MM.1S (cell line): ENCODE results near the gene ACADL.

Source experiments
- DNase-seq: peaks from one replicate; pipeline ENCODE4 v3.0.0-alpha.2; 2015
- H2AFZ ChIP-seq: fragments of 300-600 bp; sonication (generic); 2 replicates; pipeline ENCODE4 v1.6.0; 2016; ENCODE audit warnings: antibody characterized with exemption, low read length
- H3F3A ChIP-seq: fragments of 300-600 bp; sonication (generic); 2 replicates; pipeline ENCODE4 v1.6.1; 2016; ENCODE audit warnings: mild to moderate bottlenecking, antibody characterized with exemption, low read length, moderate library complexity, mixed read lengths; ENCODE audit not compliant: insufficient read depth
- H3K27ac ChIP-seq: fragments of 300-600 bp; sonication (generic); 2 replicates; pipeline ENCODE4 v1.5.1; 2016; ENCODE audit warnings: mild to moderate bottlenecking, low read length
- H3K27me3 ChIP-seq: fragments of 300-600 bp; sonication (generic); replicated peaks from 2 replicates; pipeline ENCODE4 v1.6.0; 2016; ENCODE audit warnings: low read length; ENCODE audit not compliant: insufficient read depth
- H3K36me3 ChIP-seq: fragments of 300-600 bp; sonication (generic); replicated peaks from 2 replicates; pipeline ENCODE4 v1.6.1; 2016; ENCODE audit warnings: mild to moderate bottlenecking, low read length, mixed read lengths; ENCODE audit not compliant: insufficient read depth
- H3K4me1 ChIP-seq: fragments of 300-600 bp; sonication (generic); 2 replicates; pipeline ENCODE4 v1.6.1; 2016; ENCODE audit warnings: low read length, mixed read lengths
- H3K4me2 ChIP-seq: fragments of 300-600 bp; sonication (generic); 2 replicates; pipeline ENCODE4 v1.6.0; 2016; ENCODE audit warnings: low read depth, low read length
- H3K4me3 ChIP-seq: fragments of 300-600 bp; sonication (generic); 2 replicates; pipeline ENCODE4 v1.5.1; 2016; ENCODE audit warnings: low read length, mixed read lengths
- H3K79me2 ChIP-seq: fragments of 300-600 bp; sonication (generic); 2 replicates; pipeline ENCODE4 v1.6.1; 2016; ENCODE audit warnings: mixed run types, low read length, mixed read lengths
- H3K9ac ChIP-seq: fragments of 300-600 bp; sonication (generic); 2 replicates; pipeline ENCODE4 v1.6.1; 2016; ENCODE audit warnings: low read length, mixed read lengths
- H3K9me2 ChIP-seq: fragments of 300-600 bp; sonication (generic); replicated peaks from 2 replicates; pipeline ENCODE4 v1.6.1; 2016; ENCODE audit warnings: mild to moderate bottlenecking, low read length, mixed read lengths; ENCODE audit not compliant: insufficient read depth
- H3K9me3 ChIP-seq: fragments of 300-600 bp; sonication (generic); replicated peaks from 2 replicates; pipeline ENCODE4 v1.6.1; 2016; ENCODE audit warnings: mild to moderate bottlenecking, low read length, mixed read lengths; ENCODE audit not compliant: insufficient read depth
- H4K20me1 ChIP-seq: fragments of 300-600 bp; sonication (generic); 2 replicates; pipeline ENCODE4 v1.6.1; 2016; ENCODE audit warnings: mild to moderate bottlenecking, low read length, moderate library complexity, mixed read lengths; ENCODE audit not compliant: insufficient read depth
- CTCF ChIP-seq: fragments of 300-600 bp; sonication (generic); IDR thresholded peaks from 2 replicates; pipeline ENCODE4 v1.5.1; 2016; ENCODE audit warnings: antibody characterized with exemption, low read length, mixed read lengths
- EZH2 ChIP-seq: fragments of 300-600 bp; sonication (generic); optimal IDR thresholded peaks from 2 replicates; pipeline ENCODE3; 2017; ENCODE audit warnings: low read depth, mild to moderate bottlenecking, antibody characterized with exemption, low read length, mixed read lengths
- EZH2phosphoT487 ChIP-seq: fragments of 300-600 bp; sonication (generic); IDR thresholded peaks from 2 replicates; pipeline ENCODE4 v1.6.1; 2018; ENCODE audit warnings: antibody characterized with exemption, low read length

Gene ACADL

DNA sequence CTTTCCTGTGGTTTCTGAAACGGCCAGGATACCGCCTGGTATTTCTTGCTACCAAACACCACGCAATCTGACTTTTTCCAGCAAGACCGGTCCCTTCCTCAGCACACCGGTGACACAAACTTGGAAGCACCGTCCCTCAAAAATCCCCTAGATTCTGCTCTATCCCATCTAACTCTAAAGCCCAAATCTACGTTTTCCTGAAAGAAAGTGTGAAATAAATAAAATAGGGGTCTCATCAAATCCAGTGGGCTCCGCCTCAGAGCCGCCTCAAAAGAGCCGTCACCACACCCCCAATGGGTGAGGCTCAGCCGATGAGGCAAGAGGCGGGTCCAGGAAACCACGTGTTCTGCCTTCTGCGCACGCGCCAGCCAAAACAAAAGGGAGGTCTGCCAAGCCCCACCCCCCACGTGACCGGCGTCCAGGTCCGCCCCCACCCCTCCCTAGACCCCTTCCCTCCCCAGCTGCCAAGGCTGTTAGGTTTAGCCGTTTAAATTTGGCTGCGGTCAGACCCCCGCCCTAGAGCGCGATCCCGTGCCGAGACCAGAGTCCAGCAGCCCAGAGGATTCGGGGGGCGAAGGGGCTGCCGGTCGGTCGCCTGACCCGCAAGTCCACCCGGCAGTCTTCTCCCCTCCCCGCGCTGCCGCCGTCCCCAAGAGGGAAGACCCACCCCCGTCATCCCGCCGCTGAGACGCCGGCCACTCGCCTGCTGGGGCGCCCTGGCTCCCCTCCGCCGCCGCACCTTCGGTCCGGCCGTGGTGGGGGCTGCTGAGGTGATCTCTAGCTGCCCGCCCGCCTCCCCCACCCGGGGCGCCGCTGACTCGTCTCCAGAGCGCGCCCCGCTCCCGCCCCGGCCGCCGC, 54.6 kb downstream of the ACADL start:
- TF ChIP-seq CTCF: no peak
- no peak for TF ChIP-seq EZH2phosphoT487
- TF ChIP-seq EZH2: no peak
- Histone ChIP-seq H3K79me2 (peaks cover 45% of the 10 kb centered on the region), H3K9me3 (no peaks in the 10 kb centered on the region), H3K27me3 (no peaks in the 10 kb centered on the region), H3K27ac (peak overlapping the region; percentile 90), H3F3A (peaks cover 31% of the 10 kb centered on the region), H3K4me2 (peak overlapping the region; percentile 63), H2AFZ (peak overlapping the region; percentile 73), H3K4me1 (peaks cover 24% of the 10 kb centered on the region), H4K20me1 (no peaks in the 10 kb centered on the region), H3K9ac (peak overlapping the region; percentile 96), H3K36me3 (no peaks in the 10 kb centered on the region), H3K9me2 (no peaks in the 10 kb centered on the region), H3K4me3 (peak overlapping the region; percentile 79)
- peak; percentile 96 for DNase-seq

DNA sequence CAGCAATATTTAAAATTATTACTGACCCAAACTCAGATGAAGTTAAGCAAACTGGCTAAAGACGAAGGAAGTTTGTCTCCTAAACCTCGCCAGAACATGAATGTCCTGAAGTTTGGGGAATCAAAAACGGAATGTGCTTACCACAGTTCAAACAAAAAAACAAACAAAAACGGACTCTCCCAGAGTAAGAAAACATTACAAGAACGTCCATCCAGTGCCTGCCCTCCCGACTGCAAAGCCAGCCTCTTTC, 55.1 kb downstream of the ACADL start:
- H3K4me2 ChIP-seq: peak overlapping the region; percentile 63
- H3K4me3 ChIP-seq: peak overlapping the region; percentile 79
- no peaks in the 10 kb centered on the region for H3K9me3 ChIP-seq
- TF ChIP-seq EZH2phosphoT487: no peak
- TF ChIP-seq CTCF: no peak
- no peak for TF ChIP-seq EZH2
- no peaks in the 10 kb centered on the region for H3K36me3 ChIP-seq
- peaks cover 26% of the 10 kb centered on the region for H3K4me1 ChIP-seq
- no peaks in the 10 kb centered on the region for H3K27me3 ChIP-seq
- DNase-seq: no peak
- H3K9ac ChIP-seq: peak overlapping the region; percentile 96
- peak overlapping the region; percentile 90 for H3K27ac ChIP-seq
- H4K20me1 ChIP-seq: no peaks in the 10 kb centered on the region
- peak overlapping the region; percentile 73 for H2AFZ ChIP-seq
- H3F3A ChIP-seq: peaks cover 31% of the 10 kb centered on the region
- no peaks in the 10 kb centered on the region for H3K9me2 ChIP-seq
- peaks cover 46% of the 10 kb centered on the region for H3K79me2 ChIP-seq

DNA sequence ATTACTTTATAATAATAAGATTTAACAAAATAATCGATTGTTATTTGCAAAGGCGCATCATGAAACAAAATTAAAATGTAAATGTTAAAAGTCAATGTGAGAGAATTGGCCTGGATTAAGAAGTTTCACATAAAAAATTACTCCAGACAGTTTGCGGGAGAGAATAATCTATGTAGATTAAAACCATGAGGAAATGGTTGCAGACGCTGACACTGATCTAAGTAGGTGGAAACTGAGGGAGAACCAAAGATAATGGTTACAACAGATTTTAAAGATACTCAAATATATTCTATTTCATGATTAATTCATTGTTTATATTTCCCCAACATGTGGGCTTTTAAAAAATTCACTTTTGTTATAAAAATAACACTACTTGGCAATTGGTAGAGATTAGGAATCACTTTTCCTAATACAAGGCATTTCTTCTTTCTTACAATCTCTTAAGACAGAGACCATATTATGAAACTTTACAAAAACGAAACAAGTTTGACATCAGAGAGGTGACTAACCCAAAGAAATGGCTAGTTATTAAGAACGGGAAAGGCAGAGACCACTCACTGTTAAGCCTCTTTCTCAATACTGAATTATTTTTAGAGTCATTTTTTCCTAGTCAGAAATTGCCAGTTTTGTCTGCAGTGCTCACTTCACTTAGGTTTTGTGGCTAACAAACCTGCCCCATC, 55.6 kb downstream of the ACADL start:
- peaks cover 46% of the 10 kb centered on the region for H3K79me2 ChIP-seq
- peak; percentile 61 for DNase-seq

More for the DNA sequence above, 55.6 kb downstream of the ACADL start:
- Histone ChIP-seq H3K27ac (peak overlapping the region; percentile 90), H3F3A (peaks cover 31% of the 10 kb centered on the region), H3K9me2 (no peaks in the 10 kb centered on the region), H3K27me3 (no peaks in the 10 kb centered on the region), H3K9ac (peak overlapping the region; percentile 96), H3K4me2 (peak overlapping the region; percentile 63), H2AFZ (peak overlapping the region; percentile 73), H3K4me3 (peak overlapping the region; percentile 79), H3K36me3 (no peaks in the 10 kb centered on the region), H3K9me3 (no peaks in the 10 kb centered on the region), H3K4me1 (peaks cover 26% of the 10 kb centered on the region), H4K20me1 (no peaks in the 10 kb centered on the region)
- TF ChIP-seq EZH2 (no peak), EZH2phosphoT487 (no peak), CTCF (no peak)
